GM04504 (cell line): ENCODE results near the gene RNF114.

Experiments
- DNase-seq: peaks from one replicate; pipeline ENCODE4 v3.0.0-alpha.2; 2012; ENCODE audit warnings: low read depth

RNF114 gene

GRCh38 chr20:49904440-49905214 lies 31.6 kb upstream of the RNF114 start:
- no peak for DNase-seq

GRCh38 chr20:49905415-49906091 lies 30.6 kb upstream of the RNF114 start:
- DNase-seq: no peak

- no peak for DNase-seq
Observed at GRCh38 chr20:49906101-49906604, 30.0 kb upstream of the RNF114 start.

GRCh38 chr20:49906615-49907154 lies 29.5 kb upstream of the RNF114 start:
- DNase-seq: no peak

- DNase-seq: no peak
Observed at GRCh38 chr20:49907405-49908257, 28.6 kb upstream of the RNF114 start.

- DNase-seq: no peak
Observed at GRCh38 chr20:49908258-49908565, 28.0 kb upstream of the RNF114 start.

- no peak for DNase-seq
Observed at GRCh38 chr20:49909499-49910339, 26.5 kb upstream of the RNF114 start.

GRCh38 chr20:49910340-49910706 lies 25.9 kb upstream of the RNF114 start:
- no peak for DNase-seq

- DNase-seq: no peak
Observed at GRCh38 chr20:49913399-49914047, 22.7 kb upstream of the RNF114 start.

GRCh38 chr20:49914310-49915117 lies 21.7 kb upstream of the RNF114 start:
- DNase-seq: no peak

- no peak for DNase-seq
Observed at GRCh38 chr20:49915118-49915379, 21.1 kb upstream of the RNF114 start.

GRCh38 chr20:49915380-49916145 lies 20.6 kb upstream of the RNF114 start, which contains the start of gene SPATA2:
TSS of gene SPATA2 (minus strand) at chr20:49915529. CDS start at chr20:49908490, 7,039 bp downstream.
- DNase-seq: peak; percentile 86

GRCh38 chr20:49916146-49917002 lies 19.8 kb upstream of the RNF114 start:
- DNase-seq: no peak

- DNase-seq: no peak
Observed at GRCh38 chr20:49918446-49918845, 17.8 kb upstream of the RNF114 start.

- DNase-seq: no peak
Observed at GRCh38 chr20:49919009-49919408, 17.2 kb upstream of the RNF114 start.

GRCh38 chr20:49919461-49919860 lies 16.7 kb upstream of the RNF114 start:
- DNase-seq: no peak

- DNase-seq: no peak
Observed at GRCh38 chr20:49924247-49924646, 11.9 kb upstream of the RNF114 start.

GRCh38 chr20:49925901-49926454 lies 10.2 kb upstream of the RNF114 start:
- no peak for DNase-seq
